Bronchial epithelial cell (primary cell): ENCODE measurements around the gene SLCO3A1. TPM values are rescaled to one million over a fixed set of nuclear protein-coding genes. Genes with fewer than 3 reads are reported as not detected.
A peak's percentile ranks its signal among the peaks of the same experiment; 100 is the strongest.
"Not testable (repeated sequence)": the region's sequence is repeated elsewhere in the genome, so short reads cannot be mapped to it uniquely, and the experiment has no call there.

Source experiments
- DNase-seq: peaks from one replicate; pipeline ENCODE4 v3.0.0-alpha.2; 2010; ENCODE audit warnings: low read depth
- FAIRE-seq: peaks from 2 replicates; lab custom pipeline; 2011; peaks lifted over from hg19 to GRCh38; lab: Jason Lieb, UNC
- H3K27me3 ChIP-seq: 2 replicates; pipeline ENCODE4 v1.5.1; 2011; ENCODE audit warnings: low read length; ENCODE audit not compliant: control insufficient read depth, insufficient read depth
- H3K36me3 ChIP-seq: 2 replicates; pipeline ENCODE4 v1.5.1; 2011; ENCODE audit warnings: low read length; ENCODE audit not compliant: control insufficient read depth, insufficient read depth
- H3K4me3 ChIP-seq: 2 replicates; pipeline ENCODE4 v1.5.1; 2011; ENCODE audit warnings: mild to moderate bottlenecking, low read depth, low read length, control low read depth
- total RNA-seq: library from RNA; depleted of rRNA; stranded (reverse); fragments of >200 nt; gene quantifications from 2 replicates; pipeline ENCODE4 v1.2.1, GENCODE V29; 2014
- TF ChIP-seq, protein P1 (sequence below): IDR thresholded peaks from 2 replicates; pipeline ENCODE4 v1.5.1; 2011; ENCODE audit warnings: mild to moderate bottlenecking, moderate library complexity, low read length, control low read depth, inconsistent platforms; ENCODE audit not compliant: insufficient read depth, severe bottlenecking

The SLCO3A1 gene
- total RNA-seq, 1 donor from 2014 or later, result 4.5 TPM

- DNase-seq, result peak; percentile 64
- not testable (repeated sequence) for H3K36me3 ChIP-seq, FAIRE-seq, H3K27me3 ChIP-seq, H3K4me3 ChIP-seq
- TF ChIP-seq, protein P1, sequence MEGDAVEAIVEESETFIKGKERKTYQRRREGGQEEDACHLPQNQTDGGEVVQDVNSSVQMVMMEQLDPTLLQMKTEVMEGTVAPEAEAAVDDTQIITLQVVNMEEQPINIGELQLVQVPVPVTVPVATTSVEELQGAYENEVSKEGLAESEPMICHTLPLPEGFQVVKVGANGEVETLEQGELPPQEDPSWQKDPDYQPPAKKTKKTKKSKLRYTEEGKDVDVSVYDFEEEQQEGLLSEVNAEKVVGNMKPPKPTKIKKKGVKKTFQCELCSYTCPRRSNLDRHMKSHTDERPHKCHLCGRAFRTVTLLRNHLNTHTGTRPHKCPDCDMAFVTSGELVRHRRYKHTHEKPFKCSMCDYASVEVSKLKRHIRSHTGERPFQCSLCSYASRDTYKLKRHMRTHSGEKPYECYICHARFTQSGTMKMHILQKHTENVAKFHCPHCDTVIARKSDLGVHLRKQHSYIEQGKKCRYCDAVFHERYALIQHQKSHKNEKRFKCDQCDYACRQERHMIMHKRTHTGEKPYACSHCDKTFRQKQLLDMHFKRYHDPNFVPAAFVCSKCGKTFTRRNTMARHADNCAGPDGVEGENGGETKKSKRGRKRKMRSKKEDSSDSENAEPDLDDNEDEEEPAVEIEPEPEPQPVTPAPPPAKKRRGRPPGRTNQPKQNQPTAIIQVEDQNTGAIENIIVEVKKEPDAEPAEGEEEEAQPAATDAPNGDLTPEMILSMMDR, result peak; percentile 14
Measured at GRCh38 chr15:92059971-92060311, 206.4 kb downstream of the SLCO3A1 start.

- DNase-seq, result no peak
- Histone ChIP-seq H3K36me3 (no peaks in the 10 kb centered on the region), H3K4me3 (no peak overlapping the region), H3K27me3 (no peaks in the 10 kb centered on the region)
- TF ChIP-seq, protein P1, result no peak
- no peak for FAIRE-seq
Measured at GRCh38 chr15:92061511-92062195, 208.1 kb downstream of the SLCO3A1 start.

DNA sequence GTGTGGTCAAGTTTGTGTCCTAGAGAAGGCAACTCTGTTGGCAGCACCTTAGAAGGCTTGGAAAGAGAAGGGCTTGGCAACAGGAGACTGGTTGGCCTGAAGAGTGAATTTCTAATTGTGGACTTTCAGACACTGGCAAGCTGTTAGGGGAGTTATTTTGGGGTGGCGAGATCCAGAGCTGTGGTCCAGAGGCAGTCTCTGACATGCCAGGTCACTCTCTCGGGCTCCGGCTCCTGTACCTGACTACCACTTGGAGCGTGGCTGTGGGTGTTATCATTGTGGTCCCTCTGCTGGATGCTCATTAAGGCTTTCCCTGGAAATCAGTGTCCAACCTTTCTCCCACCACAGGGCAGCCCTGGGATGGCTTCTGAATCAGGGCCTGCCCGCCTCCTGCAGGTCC lies 209.0 kb downstream of the SLCO3A1 start:
- FAIRE-seq, result peak; percentile 50

DNA sequence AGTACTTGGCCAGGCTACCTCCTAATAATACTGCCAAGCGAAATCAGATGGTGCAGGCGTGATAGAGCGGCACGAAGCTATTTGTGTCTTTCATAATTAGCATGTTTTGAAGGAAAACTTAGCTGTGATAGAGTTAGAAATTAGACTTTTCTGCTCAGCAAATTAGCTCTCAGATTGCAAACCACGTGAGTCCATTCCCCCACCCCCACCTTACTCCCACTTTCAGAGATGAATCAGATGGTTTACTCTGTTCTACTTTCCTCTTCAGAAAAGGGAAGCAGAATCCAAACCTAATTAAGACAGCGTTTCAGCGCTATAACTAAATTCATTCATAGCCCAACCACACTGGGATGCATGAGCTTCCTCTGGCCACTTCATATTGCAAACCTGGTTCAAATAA lies 214.6 kb downstream of the SLCO3A1 start:
- H3K36me3 ChIP-seq, result no peaks in the 10 kb centered on the region
- FAIRE-seq (no peak), DNase-seq (no peak)
- TF ChIP-seq, protein P1, result no peak
- H3K4me3 ChIP-seq, result no peak overlapping the region
- H3K27me3 ChIP-seq, result no peaks in the 10 kb centered on the region

More for the DNA sequence above, 209.0 kb downstream of the SLCO3A1 start:
- Histone ChIP-seq H3K27me3 (no peaks in the 10 kb centered on the region), H3K4me3 (no peak overlapping the region), H3K36me3 (no peaks in the 10 kb centered on the region)
- DNase-seq, result no peak
- TF ChIP-seq, protein P1, result no peak

DNA sequence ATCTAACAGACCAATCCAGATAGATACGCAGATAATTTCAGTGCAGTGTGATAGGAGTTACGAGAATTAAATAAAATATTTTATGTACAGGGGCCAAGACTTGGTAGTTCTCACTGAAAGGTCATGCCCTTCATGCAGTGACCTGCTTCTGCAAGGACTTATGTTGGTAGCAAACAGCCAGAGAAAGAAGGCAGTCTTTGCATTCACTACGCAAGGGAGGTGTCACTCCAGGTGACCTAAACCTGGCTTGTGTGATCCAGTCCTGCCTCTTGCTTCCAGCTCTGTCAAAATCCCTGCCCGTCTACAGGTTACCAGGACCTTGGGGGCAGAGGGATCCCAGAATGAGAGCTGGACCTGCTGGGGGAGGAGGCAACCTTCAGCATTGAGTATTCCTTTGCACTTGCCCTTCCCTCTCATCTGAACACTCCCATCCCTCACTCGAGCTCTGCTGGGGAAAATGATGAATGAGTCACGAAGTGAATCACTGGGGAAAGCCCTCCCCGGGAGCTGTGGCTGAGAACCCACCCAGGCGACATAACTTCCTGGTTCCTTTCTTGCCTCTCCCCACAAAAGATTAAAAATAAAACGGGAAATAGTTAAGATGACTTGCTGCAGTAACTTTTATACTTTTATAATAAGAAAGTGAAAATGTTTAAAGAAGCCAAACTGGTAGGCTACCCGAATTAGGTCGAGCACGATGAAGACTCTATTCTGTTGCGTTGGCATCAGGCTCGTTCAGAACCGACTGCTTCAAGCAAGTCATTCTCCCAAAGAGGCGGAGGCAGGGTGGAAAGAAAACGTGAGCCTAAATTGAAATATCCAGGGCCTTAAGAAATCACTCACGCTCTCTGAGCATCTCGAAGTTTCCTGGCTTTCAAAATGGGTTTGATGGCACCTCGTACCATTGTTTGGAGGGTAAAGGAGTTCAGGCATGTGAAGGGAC lies 216.1 kb downstream of the SLCO3A1 start:
- TF ChIP-seq, protein P1, result no peak
- DNase-seq (peak; percentile 94), FAIRE-seq (peak; percentile 68)
- no peak overlapping the region for H3K4me3 ChIP-seq
- H3K27me3 ChIP-seq, result no peaks in the 10 kb centered on the region
- no peaks in the 10 kb centered on the region for H3K36me3 ChIP-seq

- not testable (repeated sequence) for DNase-seq, H3K36me3 ChIP-seq, H3K27me3 ChIP-seq, FAIRE-seq, H3K4me3 ChIP-seq
Measured at GRCh38 chr15:92070251-92070650, 216.7 kb downstream of the SLCO3A1 start.
